Non-pigmented ciliary epithelial cell (primary cell): ENCODE measurements around the gene ANKRD11.
"Not testable (repeated sequence)": the region's sequence is repeated elsewhere in the genome, so short reads cannot be mapped to it uniquely, and the experiment has no call there.

Source experiments
- DNase-seq: peaks from one replicate; pipeline ENCODE4 v3.0.0-alpha.2; 2010; ENCODE audit warnings: low read depth

ANKRD11 gene

DNA sequence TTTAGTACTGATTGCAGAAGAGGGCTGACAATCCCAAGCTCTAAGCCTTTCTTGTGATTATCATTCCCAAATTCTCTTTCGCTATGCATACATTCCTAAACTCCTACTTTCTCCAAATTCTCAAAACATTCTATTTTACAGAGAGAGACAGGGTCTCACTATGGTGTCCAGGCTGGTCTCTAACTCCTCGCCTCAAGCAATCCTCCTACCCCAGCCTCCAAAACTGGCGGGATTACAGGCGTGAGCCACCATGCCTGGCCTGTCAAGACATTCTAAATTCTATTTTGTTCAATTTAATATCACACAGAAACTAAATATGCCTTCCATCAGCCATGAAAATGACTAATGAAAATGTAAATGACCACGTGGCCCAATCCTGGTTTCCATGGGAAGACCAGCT is 39.8 kb downstream of the ANKRD11 start:
- no peak for DNase-seq

DNA sequence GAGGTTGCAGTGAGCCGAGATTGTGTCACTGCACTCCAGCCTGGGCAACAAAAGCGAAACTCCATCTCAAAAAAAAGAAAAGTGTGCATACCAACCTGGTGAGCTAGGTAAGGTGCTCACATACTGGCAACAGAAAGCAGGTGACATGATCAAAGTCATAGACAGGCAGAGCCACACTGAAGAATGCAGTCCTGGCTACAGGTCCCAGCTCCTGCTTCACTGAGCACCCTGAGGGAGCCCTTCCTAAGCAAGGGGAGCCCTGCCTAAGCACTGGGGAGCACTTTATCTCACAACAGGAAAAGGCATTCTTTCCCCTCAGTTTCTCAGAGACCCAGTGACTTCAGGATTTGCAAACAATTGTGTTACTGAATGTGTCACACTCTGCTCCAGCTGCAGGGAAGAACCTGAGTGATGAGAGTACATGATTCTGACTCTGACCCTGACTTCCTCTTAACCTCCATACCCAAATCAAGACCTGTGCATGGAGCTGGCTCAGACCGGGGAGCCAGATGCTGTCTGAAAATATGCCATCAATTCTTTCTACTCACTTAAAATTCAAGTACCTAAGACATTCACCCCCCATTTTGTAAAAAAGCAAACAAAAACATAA is 40.5 kb downstream of the ANKRD11 start:
- DNase-seq = no peak

DNA sequence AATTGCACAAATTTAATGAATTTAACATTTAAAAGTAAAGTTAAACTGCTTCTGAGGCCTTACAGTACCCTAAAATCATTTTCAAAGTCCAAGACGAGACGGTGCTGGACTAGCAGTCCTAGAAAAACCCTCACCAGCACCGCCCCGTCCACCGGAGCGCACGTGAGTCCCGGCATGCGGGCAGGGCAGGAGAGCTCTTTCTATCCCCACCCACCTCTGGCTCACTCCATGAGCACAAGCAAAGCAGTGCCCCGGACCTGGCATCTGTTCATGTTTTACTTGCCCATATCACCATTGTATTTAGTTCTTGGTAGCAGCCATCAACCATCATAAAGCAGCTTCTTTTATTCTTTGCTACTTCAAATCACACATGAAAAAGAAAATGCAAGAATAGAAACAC is 41.7 kb downstream of the ANKRD11 start:
- DNase-seq = no peak

DNA sequence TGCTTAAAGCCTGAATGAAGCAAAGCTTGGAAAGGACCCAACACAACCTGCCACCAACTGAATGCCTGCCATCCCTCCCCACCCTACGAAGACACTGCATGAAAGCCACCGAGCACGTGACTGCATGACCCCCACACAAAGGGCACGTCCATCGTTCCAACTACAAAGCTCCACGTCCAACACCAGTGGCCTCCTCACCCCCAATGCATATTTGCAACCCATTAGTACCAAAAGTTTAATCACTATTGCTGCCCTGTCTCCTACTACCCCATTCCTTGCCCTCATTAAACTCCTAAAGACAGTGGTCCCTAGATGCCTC is 43.4 kb downstream of the ANKRD11 start:
- no peak for DNase-seq

DNA sequence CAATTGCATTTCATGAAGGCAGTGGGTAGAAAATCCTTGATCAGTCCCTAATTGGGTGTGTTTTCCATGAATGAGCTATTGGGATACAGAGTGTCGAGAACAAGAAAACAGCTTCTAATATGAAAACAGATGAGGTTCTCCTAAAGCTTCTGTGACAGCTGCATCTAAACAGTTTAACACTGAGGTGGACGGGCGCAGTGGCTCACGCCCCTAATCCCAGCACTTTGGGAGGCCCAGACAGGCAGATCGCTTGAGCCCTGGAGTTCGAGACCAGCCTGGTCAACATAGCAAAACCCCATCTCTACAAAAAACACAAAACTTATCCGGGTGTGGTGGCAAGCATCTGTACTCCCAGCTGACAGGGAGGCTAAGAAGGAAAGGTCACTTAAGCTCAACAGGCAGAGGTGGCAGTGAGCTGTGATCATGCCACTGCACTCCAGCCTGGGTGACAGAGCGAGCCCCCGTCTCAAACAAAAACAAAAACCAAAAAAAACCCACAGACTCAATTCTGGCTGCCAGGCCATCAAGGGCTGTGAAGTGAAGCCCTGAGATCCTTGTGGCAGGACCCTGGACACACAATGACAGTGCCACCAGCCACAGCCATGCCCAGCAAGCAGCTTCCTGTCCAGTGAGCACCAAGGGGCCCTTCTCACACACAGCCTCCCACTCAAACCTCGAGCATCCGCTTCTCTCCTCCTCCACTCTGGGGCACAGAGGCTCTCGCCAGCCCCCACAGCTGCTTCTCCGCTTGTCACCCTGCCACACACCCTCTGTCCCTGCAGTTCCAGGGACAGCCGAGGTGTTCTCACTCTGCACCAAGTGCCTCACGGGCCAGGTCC is 44.0 kb downstream of the ANKRD11 start:
- no peak for DNase-seq

DNA sequence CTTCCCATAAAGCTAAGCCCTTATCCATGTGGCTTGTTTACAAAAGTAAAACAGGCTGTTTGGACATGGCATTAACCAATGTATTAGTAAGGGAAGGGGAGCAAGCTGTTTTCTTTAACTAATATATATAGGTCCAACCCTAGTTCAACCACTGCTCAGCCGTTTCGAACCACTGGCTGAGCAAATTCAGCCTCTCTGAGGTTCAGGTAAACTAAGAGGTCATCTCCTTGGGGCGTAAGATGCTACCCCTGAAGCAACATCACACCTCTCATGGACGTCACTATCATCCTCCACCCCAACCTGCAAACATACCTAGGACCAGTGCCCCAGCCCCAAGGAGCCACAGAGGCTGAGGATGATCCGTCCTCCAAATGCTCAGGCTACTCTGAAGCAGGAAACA is 45.2 kb downstream of the ANKRD11 start:
- DNase-seq = no peak

DNA sequence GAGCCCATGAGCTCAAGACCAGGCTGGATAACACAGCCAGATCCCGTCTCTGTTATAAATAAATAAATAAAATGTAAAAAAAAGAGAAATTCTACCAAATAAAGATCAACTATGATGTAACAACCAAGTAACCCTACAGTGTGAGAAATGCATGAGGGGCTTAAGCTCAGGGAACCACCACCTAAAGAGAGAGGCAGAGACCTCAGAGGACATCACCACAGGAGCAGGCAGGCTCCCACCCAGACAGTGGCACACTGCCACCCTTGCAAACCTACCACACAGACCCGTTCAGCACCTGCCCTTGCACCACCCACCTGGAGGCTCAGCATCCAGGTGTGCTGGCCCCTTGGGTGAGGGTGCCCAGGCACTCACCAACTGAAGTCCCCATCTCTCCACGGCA is 45.6 kb downstream of the ANKRD11 start:
- no peak for DNase-seq

DNA sequence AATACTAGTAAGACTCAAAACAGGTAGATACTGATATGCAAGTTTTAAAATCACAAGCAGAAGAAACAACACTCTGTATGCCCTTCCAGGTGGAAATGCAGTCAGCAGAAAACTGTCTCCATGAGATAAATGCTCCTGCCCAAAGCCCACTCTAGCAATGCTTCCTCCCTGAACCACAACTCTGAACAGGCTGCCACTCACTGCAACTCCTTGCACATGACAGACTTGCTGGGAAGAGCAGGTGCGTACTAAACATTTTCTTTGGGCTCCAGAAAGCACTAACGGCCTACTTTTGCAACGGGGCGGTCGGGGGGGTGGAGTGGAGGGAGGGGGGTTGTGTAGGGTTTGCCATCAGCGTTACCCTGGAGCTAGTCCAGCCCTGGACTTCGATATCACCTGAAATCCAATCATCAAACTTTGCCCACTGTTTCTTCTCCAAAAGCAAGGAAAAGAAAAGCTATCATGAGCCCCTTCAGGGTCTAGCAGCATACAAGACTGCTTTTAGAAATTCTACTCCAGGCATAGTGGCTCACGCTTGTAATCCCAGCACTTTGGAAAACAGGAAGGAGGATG is 46.1 kb downstream of the ANKRD11 start:
- DNase-seq = no peak

DNA sequence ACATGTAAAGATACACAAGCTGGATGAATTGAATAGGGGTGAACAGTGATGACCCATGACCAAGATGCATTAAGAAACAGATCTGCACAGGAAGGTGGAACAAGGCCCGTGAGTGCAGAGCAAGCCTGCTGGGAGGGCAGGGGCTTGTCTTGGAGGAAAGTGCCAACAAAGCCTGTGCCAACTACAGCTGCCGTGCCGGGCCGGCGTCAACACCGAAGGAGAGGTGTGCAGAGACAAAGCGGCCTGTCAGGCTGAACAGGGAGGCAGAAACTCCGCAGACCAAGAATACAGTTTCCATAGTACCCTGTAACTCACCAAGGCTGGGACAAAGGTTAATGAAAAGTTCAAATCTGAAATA is 46.7 kb downstream of the ANKRD11 start:
- DNase-seq = no peak

DNA sequence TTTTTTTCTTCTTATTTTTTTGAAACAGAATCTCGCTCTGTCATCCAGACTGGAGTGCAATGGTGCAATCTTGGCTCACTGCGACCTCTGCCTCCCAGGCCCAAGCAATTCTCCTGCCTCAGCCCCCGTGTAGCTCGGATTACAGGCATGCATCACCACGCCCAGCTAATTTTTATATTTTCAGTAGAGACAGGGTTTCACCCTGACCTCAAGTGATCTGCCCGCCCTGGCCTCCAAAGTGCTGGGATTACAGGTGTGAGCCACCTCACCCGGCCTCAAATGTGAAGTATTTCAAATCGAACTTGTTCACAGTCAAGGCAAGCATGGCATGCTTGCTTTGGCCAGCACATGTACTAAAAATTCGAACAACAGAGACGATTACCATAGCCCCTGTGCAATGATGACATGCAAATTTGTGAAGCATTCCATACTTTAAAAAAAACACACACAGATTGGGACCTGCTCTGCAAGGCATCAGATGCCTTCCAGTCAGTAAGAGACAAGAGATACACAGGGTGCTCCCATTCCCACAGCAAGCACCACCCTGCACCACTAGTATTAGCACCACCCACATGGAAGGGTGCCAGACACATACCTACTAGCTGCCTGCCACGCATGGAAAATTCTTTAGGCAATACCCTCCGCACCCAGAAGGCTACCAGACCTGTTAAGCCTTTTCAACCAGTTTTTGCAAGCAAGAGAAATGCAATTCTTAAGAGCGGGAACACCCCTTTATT is 47.2 kb downstream of the ANKRD11 start:
- DNase-seq = no peak

DNA sequence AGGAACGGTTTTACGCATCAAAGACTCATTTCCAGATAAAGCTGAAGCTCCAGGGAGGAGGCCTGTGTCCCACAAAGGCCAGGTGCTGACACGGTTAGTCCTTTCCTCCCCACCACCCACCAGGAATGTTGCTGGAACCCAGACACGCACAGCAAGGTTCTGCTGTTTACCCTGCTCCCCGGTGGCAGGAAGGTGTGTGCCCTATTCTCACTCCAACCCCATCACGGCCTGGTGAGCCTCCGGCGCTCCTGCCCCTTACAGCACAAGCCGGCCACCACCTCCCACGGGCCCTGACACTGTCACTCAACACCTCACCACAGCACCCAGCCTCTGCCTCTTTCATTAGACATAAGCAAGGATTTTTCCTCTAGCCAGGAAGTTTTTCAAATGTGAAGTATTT is 47.8 kb downstream of the ANKRD11 start:
- DNase-seq = no peak

DNA sequence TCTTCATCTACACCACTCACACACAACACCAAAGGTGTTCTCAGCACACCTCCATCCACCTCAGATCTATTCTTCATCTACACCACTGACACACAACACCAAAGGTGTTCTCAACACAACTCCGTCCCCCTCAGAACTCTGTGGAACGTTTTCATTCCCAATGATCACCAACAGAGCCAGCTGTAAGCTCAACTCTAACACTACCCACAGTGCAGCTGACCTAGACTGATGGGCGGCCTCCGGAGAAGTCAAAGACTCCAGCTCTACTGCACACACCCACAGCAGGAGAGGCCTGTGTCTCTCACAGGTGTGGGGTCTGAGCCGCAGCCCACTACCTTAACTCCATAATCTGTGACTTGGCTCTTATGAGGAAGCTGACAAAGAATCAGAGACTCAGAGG is 50.7 kb downstream of the ANKRD11 start:
- no peak for DNase-seq

DNA sequence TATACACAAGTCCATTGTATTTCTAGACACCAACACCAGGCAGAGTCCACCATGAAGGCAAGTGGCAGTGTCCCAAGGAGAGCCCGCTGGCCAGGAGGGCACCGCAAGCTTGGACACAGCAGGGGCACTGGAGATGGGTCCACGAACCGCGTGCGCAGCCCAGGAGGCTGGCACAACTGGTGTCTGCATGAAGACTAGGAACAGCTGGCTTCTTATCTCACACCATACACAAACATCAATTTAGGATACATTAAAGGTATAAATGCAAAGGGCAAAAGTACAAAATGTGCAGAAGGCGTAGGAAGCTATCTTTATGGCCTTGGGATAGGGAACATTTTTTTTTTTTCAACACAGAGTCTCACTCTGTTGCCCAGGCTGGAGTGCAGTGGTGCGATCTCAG is 52.4 kb downstream of the ANKRD11 start:
- DNase-seq = no peak

DNA sequence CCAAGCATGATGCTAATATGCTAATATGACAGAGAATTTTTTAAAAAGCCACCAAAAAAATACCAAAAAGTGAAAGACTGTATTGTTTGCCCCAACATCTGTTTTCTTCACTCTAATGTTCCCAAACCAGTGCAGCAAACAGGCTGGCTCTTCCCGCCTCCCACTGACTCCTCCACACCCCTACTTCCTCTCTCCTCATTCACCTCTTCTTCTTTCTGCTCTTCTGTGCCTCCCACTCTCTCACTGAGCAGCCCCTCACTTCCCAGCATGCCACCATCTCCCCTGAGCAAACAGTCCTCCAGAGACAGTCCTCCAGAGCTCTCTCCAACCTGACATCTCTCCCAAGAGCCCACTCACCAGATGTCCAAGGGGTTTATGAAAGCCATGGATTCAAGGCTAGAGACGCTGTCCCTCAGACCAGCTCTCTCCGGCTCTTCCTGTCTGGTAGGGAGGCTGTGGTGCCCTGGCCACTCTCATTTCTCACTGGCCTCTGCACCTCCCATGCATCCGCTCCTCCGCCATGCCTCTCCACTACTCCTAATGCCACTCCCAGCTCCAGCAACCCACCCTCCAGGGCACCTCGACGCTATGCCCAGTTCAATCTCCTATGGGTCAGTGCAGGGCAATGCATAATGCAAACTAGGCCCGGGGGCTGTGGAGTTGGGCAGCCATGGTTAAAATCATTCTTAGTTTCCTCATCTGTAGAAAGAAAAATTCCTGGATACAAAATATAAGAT is 52.9 kb downstream of the ANKRD11 start:
- no peak for DNase-seq

DNA sequence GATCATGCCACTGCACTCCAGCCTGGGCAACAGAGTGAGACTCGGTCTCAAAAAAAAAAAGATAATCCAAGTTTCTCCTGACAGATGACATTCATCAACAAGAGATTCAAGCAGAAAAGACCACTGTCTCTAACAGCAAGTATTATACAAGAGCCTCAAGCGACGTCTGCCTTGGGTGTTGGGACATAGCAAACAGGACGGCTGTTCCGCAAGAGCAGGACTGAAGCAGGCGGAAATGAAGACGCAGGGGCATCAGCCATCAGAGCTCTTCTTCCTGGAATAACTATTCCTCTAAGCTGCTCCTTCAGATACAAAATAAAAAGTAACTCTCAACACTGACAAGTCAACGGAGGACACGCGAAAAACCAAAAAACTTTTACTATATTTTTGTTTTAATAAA is 54.0 kb downstream of the ANKRD11 start:
- DNase-seq = no peak

DNA sequence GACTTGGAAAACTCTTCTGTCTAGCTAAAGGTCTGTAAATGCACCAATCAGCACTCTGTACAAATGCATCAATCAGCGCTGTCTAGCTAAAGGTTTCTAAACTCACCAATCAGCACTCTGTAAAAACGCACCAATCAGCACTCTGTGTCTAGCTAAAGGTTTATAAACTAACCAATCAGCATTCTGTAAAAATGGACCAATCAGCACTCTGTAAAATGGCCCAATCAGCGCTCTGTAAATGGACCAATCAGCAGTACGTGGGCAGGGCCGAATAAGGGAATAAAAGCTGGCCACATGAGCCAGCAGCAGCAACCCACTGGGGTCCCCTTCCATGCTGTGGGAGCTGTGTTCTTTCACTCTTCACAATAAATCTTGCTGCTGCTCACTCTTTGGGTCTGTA is 55.3 kb downstream of the ANKRD11 start:
- DNase-seq = not testable (repeated sequence)

DNA sequence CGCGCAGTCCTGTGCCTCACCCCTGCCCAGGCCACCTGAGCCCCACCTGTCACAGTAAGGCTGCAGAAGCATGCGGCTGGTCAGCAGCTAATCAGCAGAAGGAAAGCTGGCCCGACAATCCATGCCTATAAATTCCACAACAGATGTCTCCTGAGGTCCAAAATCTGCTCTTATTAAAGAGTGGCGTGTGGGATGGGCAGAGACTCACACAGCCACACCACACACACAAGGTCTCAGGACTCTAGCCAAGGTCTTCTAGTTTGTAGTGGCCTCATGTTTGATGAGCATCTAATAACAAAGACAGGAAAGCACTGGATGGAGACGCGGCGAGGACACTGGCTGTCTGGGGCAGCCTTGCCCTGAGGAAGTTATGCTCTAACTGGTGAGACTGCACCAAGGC is 55.9 kb downstream of the ANKRD11 start:
- DNase-seq = no peak

DNA sequence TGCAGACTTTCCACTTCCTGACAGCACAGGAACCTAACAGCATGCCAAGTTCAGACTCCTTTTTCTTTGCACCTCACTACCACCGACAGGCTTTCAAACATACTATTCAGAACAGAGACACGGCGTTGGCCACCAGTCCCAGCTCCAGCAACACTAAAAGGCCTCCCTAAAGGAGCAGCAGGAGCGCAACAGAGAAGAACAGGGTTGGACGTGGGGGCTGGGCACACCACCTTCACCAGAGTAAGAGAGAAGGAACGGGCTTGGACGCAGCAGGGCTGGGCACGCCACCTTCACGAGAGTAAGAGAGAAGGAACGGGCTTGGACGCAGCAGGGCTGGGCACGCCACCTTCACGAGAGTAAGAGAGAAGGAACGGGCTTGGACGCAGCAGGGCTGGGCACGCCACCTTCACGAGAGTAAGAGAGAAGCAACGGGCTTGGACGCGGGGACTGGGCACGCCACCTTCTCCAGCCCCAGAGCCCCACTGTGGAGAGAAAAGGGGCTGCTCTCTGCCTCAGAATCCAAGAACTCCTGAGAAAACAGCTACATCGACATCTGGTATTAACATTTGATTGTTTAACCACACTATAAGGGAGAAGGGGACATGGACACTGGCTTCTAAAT is 56.9 kb downstream of the ANKRD11 start:
- DNase-seq = not testable (repeated sequence)

DNA sequence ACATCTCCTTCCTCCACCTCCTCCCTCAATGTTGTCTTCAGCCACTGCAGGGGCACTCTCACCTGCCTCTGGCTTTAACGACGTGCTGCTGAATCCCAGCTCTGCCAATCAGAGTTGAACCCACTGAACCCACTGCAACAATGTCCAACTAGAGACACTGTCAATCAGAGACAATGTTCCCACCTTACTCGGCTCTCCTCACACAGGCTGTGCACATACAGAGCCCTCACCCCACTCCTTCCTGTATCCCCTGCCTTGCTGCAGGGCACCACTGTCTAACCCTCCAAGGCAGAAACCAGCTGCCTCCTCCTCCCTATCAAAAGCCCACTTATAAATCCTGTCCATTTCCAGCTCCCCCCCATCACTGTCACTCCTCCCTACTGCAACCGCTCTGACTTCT is 58.7 kb downstream of the ANKRD11 start:
- no peak for DNase-seq

DNA sequence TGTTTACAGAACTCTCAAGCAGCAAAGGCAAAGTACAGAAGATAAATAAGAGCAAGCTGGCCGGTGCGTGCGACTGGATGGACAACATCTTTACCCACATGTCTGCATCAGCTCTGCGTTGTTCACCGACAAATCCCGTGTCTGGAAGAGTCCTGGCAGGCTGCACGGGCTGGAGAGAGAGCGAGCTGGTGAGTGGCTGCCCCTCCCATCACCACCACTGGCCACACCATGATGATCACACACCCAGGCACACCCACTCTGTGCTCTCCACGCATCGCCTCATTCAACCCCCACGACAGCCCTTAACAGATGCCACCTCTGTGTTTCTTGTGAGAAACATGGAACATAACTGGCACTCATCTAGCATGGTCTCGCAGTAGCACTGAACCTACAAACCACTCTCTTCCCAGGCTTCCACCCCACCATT is 59.2 kb downstream of the ANKRD11 start:
- DNase-seq = no peak

DNA sequence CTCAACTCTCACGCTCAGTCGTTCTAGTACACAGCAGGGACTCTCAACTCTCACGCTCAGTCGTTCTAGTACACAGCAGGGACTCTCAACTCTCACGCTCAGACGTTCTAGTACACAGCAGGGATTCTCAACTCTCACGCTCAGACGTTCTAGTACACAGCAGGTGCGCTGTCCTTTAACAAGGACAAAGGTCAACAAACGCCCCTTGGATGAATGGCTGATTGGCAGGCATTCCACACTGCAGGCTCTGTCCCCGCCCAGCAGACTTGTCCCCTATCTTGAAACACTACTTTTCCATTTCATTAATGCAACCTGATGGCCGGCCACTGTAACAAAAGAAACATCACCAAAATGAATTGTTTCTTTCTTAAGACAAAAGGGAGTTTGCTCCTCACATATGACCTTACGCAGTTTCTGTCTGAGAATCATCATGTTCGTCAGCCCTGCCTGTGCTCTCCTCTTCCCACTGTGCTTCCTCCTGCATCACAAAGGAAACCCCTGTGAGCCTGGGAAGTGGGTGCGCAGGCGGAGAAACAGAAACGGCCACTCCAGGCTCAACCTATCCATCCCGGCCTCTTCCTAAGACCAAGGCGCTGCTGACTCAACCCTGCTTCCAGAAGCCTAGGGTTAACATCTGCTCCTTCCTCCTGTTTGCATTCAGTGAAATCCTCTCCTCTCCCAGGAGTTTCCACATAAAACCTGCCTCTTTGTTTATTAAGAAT is 59.8 kb downstream of the ANKRD11 start:
- no peak for DNase-seq
